Activated gamma-delta T cell treated with anti-CD3 and anti-CD28 coated beads, Interleukin-2, amount 50 U/mL, for 16 hours (primary cell): ENCODE data around the gene CHP1.
"Not testable (repeated sequence)": the region's sequence is repeated elsewhere in the genome, so short reads cannot be mapped to it uniquely, and the experiment has no call there.

ENCODE experiments used
- DNase-seq: peaks from one replicate; pipeline ENCODE4 v3.0.0-alpha.2; 2020; ENCODE audit warnings: low read depth

The CHP1 gene

DNA sequence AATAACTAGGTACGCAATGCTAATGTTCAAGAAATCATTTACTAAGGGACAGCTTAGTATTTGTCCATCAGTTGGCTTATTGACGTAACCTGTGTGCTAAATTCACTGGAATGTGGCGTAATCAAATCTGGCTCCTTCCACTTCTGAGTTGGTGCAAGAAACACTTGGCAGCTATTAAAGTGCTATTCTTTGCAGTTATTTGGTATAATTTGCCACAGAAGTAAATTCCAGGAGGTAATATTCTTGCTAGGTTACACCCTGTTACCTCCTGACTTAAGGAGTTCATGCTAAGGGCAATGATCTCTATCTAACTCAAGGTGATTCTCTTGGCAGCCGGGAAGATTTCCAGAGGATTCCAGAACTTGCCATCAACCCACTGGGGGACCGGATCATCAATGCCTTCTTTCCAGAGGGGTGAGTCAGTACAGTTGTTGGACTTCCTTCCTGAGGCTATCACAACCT, 25.5 kb downstream of the CHP1 start:
- DNase-seq, result no peak

DNA sequence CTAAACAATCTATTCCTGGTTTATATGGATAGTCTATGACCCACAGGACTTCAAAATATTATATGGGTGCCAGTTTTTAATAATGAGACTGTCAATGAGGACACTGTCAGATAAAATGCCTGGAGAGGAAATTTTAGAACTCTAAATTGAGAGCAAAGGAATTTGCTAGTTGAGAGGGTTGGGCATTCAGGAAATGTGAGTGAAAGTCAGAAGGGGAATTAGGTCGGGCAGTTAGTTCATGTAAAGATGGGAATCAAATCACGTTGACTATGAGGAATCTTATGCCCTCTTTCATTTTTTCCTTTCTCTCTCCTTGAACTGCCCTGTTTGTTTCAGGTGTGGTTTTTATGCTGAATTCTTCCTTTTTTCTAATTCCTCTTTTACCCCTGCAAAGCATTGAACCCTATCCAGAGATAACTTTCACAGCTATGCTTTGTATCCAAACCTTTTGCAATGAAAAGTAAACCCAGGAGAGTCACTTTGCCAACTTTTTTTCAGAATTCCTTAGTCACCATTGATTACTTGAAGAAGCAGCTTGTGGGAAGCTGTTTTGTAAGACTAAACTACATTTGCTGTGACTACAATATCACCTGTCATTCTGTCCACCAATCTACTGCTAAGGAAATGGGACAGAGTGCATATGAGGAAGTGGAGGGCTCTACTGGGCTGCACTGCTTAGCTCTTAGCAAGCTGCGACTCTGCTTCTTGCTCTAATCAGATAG, 27.8 kb downstream of the CHP1 start:
- no peak for DNase-seq

- DNase-seq, result no peak
These were observed 28.6 kb downstream of the CHP1 start for GRCh38 chr15:41259546-41260189.

DNA sequence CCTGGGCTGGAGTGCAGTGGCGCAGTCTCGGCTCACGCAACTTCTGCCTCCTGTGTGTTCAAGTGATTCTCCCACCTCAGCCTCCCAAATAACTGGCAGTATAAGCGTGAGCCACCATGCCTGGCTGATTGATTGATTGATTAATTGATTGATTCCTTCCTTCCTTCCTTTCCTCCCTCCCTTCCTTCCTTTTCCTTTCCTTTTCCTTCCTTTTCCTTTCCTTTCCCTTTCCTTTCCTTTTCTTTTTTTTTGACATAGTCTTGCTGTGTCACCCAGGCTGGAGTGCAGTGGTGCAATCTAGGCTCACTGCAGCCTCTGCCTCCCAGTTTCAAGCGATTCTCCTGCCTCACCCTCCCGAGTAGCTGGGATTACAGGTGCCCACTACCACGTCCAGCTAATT, 29.9 kb downstream of the CHP1 start:
- not testable (repeated sequence) for DNase-seq

- no peak for DNase-seq
These were observed 31.5 kb downstream of the CHP1 start for GRCh38 chr15:41262571-41262970.

- DNase-seq, result no peak
These were observed 32.9 kb downstream of the CHP1 start for GRCh38 chr15:41263891-41264351.

DNA sequence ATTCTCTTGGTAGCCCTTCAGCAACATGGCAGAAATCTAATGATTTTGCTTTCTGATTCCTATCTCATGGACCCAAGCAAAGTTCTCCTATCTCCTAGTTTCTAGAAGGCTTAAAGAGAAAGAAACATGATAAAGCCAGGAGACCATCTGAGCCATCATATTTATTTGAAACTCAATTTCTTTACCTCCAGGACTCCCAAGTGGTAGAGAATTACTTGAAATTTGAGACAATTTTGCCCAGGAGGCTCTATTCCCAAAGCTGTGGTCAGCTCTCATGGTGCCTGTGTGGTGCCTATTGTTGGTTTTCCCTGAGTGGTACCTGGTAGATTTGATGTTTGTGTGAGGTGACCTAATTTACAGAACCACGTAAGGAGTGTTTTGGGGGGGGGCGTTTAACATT, 38.8 kb downstream of the CHP1 start:
- DNase-seq, result no peak

DNA sequence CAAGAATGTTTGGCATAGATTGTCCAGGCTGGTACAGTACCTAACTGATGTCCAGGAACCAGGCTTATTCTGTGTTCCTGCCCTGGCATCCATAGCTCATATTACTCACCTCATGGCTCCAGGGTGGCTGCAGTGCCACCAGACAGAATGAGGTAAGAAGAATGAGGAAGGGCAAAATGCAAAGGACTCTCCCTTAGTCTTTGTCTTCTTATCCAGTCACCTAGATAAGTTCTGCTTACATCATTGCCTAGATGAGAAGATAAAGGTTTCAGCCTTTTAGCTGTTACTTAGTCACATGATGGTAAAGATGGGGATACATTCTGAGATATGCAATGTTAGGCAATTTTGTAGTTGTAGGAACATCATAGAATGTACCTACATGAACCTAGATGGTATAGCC, 45.8 kb downstream of the CHP1 start:
- no peak for DNase-seq

GRCh38 chr15:41278319-41278718, 47.3 kb downstream of the CHP1 start:
- no peak for DNase-seq

GRCh38 chr15:41279535-41280283, 48.6 kb downstream of the CHP1 start:
- DNase-seq, result no peak

DNA sequence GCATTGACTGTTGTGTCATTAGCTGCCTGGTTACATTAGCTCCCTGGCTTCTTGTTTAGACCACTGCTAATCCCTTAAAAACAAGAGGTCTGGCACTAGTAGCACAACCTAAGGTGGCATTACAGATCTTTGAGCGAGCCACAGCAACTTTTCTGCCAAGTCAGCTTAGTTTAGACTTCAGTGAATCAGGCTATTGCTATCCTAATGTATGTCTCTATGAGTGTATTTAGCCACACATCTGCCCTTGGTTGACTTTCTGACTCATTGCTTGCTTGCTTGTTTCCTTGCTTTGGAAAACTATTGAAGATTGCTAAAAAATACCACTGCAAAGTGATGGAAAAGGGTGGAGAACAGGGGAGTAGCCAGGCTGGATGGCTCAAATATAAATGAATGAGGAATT, 50.2 kb downstream of the CHP1 start:
- no peak for DNase-seq

GRCh38 chr15:41282436-41282835, 51.4 kb downstream of the CHP1 start:
- not testable (repeated sequence) for DNase-seq

DNA sequence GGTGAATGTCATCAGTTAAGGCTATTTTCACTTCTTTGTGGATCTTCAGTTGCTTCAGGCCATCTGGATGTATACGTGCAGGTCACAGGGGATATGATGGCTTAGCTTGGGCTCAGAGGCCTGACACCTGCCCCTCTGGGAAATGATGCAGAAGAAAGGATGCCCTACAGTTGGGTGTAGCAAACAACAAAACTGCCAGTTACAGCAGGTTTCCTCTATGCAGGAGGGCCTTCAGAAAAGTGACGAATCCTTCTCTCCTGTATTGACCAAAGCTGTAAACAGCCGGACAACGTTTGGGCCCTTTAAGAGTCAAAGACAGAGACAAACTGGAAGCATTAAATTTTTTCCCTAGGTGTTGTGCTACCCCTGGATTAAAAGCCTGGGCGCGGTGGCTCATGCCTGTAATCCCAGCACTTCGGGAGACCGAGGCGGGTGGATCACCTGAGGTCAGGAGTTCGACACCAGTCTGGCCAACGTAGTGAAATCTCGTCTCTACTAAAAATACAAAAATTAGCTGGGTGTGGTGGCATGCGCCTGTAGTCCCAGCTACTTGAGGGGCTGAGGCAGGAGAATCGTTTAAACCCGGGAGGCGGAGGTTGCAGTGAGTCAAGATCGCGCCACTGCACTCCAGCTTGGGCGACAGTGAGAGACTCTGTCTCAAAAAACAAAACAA, 52.0 kb downstream of the CHP1 start:
- not testable (repeated sequence) for DNase-seq

DNA sequence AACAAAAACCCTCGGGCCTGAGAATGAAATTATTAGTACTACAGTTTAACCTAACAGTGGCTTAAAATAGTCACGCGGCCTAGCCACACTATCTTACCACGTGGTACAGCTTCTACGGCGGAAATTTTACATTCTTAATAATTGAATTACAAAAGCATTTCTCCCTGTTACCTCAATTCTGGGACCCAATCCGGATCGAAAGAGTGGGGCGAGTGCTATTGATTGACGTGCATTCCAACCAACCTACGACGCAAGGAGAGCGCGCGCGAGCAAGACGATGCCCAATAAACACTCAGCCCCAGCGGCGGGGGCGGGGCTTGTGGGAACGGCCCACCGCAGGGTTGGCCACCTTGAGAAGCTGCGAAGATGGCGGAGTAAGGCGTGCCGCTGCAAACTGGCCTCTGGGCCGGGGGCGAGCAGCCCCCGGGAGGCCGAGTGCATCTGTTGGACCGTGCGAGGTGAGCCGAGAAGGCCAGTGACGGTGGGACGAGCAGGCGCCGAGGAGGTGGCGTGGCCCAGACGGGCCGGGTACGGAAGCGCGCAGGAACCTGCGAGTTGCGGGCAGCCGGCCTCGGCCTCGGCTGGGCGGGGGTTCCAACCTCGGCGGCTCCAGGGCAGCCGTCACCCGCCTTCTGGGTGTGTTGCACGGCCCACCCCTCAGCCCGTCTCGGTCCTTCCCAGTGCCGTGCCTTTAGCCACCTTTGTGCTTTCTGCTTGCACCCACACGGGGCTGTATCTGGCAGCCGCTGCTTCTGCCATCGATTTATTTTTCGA, 52.8 kb downstream of the CHP1 start:
- peak; percentile 97 for DNase-seq

DNA sequence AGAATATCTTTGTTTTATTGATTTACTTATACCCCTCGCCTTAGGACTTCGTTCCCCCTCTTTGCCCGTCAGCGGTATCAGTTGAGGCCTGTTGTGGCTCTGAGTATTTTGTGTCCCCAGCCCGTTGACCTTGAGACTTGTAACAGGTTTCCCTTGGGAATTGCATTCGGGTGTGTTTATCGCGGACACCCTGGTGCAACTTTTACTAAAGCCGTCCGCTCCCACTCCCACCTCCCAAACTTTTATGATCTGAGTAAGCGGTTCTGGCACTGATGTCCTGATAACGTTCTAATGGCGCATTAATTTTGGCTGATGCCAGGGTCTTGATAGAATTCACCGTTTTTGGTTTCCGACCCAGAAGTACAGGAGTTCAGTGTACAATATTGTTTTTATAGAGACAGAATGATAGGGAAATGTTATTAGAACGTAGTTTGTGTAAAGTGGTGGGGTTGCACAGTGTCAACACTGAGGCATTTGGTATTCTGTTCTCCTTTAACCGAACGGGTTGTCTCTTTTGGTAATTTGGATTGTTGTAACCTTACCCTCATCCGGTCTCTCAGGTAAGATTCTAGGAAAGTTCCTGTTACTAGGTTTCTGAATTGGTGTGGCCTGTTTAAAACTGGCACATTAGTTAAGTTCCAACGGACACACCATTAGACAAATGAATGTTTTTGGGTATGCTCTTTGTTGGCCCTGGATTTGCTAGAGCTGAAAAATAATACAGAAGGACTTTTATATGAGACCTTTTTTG, 53.5 kb downstream of the CHP1 start:
- DNase-seq, result no peak

- no peak for DNase-seq
These were observed 54.2 kb downstream of the CHP1 start for GRCh38 chr15:41285285-41285684.

GRCh38 chr15:41286665-41287333, 55.7 kb downstream of the CHP1 start:
- no peak for DNase-seq

DNA sequence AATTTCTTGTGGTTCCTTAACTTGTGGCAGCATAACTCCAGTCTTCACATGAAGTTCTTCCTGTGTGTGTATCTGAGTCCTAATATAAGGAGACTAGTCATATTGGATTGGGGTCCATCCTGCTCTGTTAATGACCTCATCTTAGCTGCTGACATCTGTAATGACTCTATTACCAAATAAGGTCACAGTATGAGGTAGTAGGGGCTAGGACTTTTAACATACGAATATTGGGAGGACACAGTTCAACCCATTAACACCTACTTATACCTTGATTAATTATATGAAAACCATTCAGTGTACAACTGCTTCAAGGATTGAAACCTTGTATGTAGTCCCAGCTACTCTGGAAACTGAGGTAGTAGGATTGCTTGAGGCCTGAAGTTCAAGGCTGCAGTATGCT, 57.4 kb downstream of the CHP1 start:
- no peak for DNase-seq

DNA sequence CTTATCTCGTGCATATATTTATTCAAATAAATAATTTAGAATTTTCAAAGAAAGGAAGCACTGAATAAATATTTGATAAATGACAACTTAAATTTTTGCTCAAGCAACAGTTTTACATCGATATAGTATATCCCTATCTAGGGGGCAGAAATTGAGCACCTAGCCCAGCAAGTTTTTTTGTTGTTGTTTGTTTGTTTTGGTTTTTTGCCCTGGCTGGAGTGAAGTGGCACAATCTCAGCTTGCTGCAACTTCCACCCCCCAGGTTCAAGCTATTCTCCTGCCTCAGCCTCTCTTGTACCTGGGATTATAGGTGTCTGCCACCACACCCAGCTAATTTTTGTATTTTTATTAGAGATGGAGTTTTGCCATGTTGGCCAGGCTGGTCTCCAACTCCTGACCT, 58.9 kb downstream of the CHP1 start:
- DNase-seq, result no peak

- DNase-seq, result no peak
These were observed 60.1 kb downstream of the CHP1 start for GRCh38 chr15:41291065-41291631.
